ENCODE results near the gene GOT2.
"Not testable (repeated sequence)": the region's sequence is repeated elsewhere in the genome, so short reads cannot be mapped to it uniquely, and the experiment has no call there.

The GOT2 gene

GRCh38 chr16:58661199-58661830, 72.8 kb downstream of the GOT2 start:
- no peaks in the 10 kb centered on the region for H3K9me3 ChIP-seq (ENCODE audit: insufficient read depth, low read length)
- H3K27ac ChIP-seq (ENCODE audit: low read length), result no peak overlapping the region
- no peak overlapping the region for H3K4me3 ChIP-seq (ENCODE audit: low read length)
- H4K20me1 ChIP-seq (ENCODE audit: insufficient read depth, low read length), result no peaks in the 10 kb centered on the region
- no peaks in the 10 kb centered on the region for H3K4me1 ChIP-seq (ENCODE audit: low read length)
- TF ChIP-seq CTCF (IDR thresholded peaks at IDR 0.05; ENCODE audit: low read depth, low read length), result peak; percentile 76
- TF ChIP-seq EZH2phosphoT487 (IDR thresholded peaks at IDR 0.05; ENCODE audit: low read depth), result no peak
- no peaks in the 10 kb centered on the region for H3K79me2 ChIP-seq (ENCODE audit: low read length)
- H3K9ac ChIP-seq (ENCODE audit: low read length), result no peak overlapping the region
- no peaks in the 10 kb centered on the region for H3K27me3 ChIP-seq (ENCODE audit: low read depth, low read length)
- no peak overlapping the region for H3K4me2 ChIP-seq (ENCODE audit: low read length)
- H2AFZ ChIP-seq (ENCODE audit: low read depth, low read length), result no peak overlapping the region
- no peaks in the 10 kb centered on the region for H3K36me3 ChIP-seq (replicated peaks; ENCODE audit: low read depth, low read length)

DNA sequence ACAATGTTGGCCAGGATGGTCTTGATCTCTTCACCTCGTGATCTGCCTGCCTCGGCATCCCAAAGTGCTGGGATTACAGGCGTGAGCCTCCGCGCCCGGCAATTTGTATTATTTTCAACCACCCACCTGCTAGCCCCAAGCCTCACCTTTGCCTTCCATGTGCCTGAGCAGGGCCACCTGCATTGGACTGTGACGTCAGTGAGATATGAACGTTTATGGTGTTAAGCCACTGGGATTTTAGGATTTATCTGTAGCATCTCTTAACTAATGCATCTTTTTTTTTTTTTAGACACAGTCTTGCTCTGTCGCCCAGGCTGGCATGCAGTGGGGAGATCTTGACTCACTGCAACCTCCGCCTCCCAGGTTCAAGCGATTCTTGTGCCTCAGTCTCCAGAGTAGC, 74.2 kb downstream of the GOT2 start:
- H3K36me3 ChIP-seq (replicated peaks; ENCODE audit: low read depth, low read length); H3K4me3 ChIP-seq (ENCODE audit: low read length); H3K4me2 ChIP-seq (ENCODE audit: low read length); H3K79me2 ChIP-seq (ENCODE audit: low read length); H3K9ac ChIP-seq (ENCODE audit: low read length); H4K20me1 ChIP-seq (ENCODE audit: insufficient read depth, low read length); H2AFZ ChIP-seq (ENCODE audit: low read depth, low read length); H3K27ac ChIP-seq (ENCODE audit: low read length); H3K9me3 ChIP-seq (ENCODE audit: insufficient read depth, low read length); H3K4me1 ChIP-seq (ENCODE audit: low read length); H3K27me3 ChIP-seq (ENCODE audit: low read depth, low read length): not testable (repeated sequence)

GRCh38 chr16:58658796-58659211, 75.3 kb downstream of the GOT2 start:
- Histone ChIP-seq H3K27me3 (ENCODE audit: low read depth, low read length) (0 out of 2 replicates have a peak, but pooled peaks cover 4% of the 10 kb centered on the region), H3K79me2 (ENCODE audit: low read length) (no peaks in the 10 kb centered on the region), H3K27ac (ENCODE audit: low read length) (no peak overlapping the region), H3K9me3 (ENCODE audit: insufficient read depth, low read length) (no peaks in the 10 kb centered on the region), H4K20me1 (ENCODE audit: insufficient read depth, low read length) (no peaks in the 10 kb centered on the region), H2AFZ (ENCODE audit: low read depth, low read length) (no peak overlapping the region), H3K4me2 (ENCODE audit: low read length) (no peak overlapping the region), H3K4me3 (ENCODE audit: low read length) (no peak overlapping the region), H3K9ac (ENCODE audit: low read length) (no peak overlapping the region), H3K4me1 (ENCODE audit: low read length) (no peaks in the 10 kb centered on the region), H3K36me3 (replicated peaks; ENCODE audit: low read depth, low read length) (no peaks in the 10 kb centered on the region)
- TF ChIP-seq CTCF (IDR thresholded peaks at IDR 0.05; ENCODE audit: low read depth, low read length) (no peak), EZH2phosphoT487 (IDR thresholded peaks at IDR 0.05; ENCODE audit: low read depth) (no peak)
